GM12878 (cell line): Measurements from ENCODE around the gene INPP1. TPM values are rescaled to one million over a fixed set of nuclear protein-coding genes. Genes with fewer than 3 reads are reported as not detected.
A peak's percentile ranks its signal among the peaks of the same experiment; 100 is the strongest.

ENCODE experiments used
- ATAC-seq: fragments of 200-7000 bp; cut with Tn5 transposase; 3 replicates; pipeline ENCODE4 v1.9.1; 2020; ENCODE audit warnings: mild to moderate bottlenecking, moderate library complexity
- BruUV-seq: library from RNA; stranded (reverse); fragments of 400-500 nt; replicated peaks from 2 replicates; lab custom pipeline; 2021; lab: Mats Ljungman, UMichigan
- CTCF ChIA-PET: fragments of 300-600 bp; sonication (Branson Sonifier 250); formaldehyde crosslinking; extraction: SDS; loops from one replicate; lab custom pipeline; 2021; ENCODE audit warnings: inconsistent platforms; lab: Yijun Ruan, JAX
- POLR2A ChIA-PET: fragments of 350-600 bp; formaldehyde crosslinking; extraction: SDS; loops from one replicate; lab custom pipeline; 2021; ENCODE audit warnings: inconsistent platforms; lab: Charles Lee
- RAD21 ChIA-PET: fragments of 300-600 bp; sonication (Branson Sonifier 250); formaldehyde crosslinking; loops from one replicate; lab custom pipeline; 2023; ENCODE audit warnings: antibody characterized with exemption; ENCODE audit not compliant: unreplicated experiment; lab: Charles Lee
- SMC1A ChIA-PET: fragments of 300-600 bp; sonication (Branson Sonifier 250); formaldehyde crosslinking; loops from one replicate; lab custom pipeline; 2023; ENCODE audit not compliant: unreplicated experiment, uncharacterized antibody; lab: Charles Lee
- DNase-seq: peaks from one replicate; pipeline ENCODE4 v3.0.0-alpha.2; 2011; ENCODE audit warnings: low read depth, low spot score
- FAIRE-seq: peaks from 3 replicates; lab custom pipeline; 2011; peaks lifted over from hg19 to GRCh38; lab: Jason Lieb, UNC
- H2AFZ ChIP-seq: 2 replicates; pipeline ENCODE4 v1.6.0; 2011; ENCODE audit warnings: low read depth, low read length, control low read depth; ENCODE audit not compliant: control insufficient read depth
- H3K27ac ChIP-seq: 2 replicates; pipeline ENCODE4 v1.5.1; 2011; ENCODE audit warnings: control low read depth; ENCODE audit not compliant: control insufficient read depth, insufficient read depth
- H3K27me3 ChIP-seq, 2 experiments: replicated peaks in 1 of 2; 2 replicates each; pipeline versions ENCODE4 v1.6.0 to v1.6.1; 2011; ENCODE audit warnings: low read length in 1 of 2; ENCODE audit not compliant: control insufficient read depth in 2 of 2, insufficient read depth in 2 of 2
- H3K36me3 ChIP-seq, 2 experiments: 2 replicates each; pipeline ENCODE4 v1.5.1; 2011; ENCODE audit warnings: low read length in 1 of 2; ENCODE audit not compliant: control insufficient read depth in 2 of 2, insufficient read depth in 2 of 2
- H3K4me1 ChIP-seq: 2 replicates; pipeline ENCODE4 v1.6.1; 2011; ENCODE audit warnings: mild to moderate bottlenecking, low read length, moderate library complexity, mixed read lengths; ENCODE audit not compliant: control insufficient read depth, insufficient read depth
- H3K4me2 ChIP-seq: 2 replicates; pipeline ENCODE4 v1.6.0; 2011; ENCODE audit warnings: control low read depth; ENCODE audit not compliant: control insufficient read depth, insufficient read depth
- H3K4me3 ChIP-seq: fragments of 200-600 bp; sonication (generic); 2 replicates; pipeline ENCODE4 v1.5.1; 2016
- H3K79me2 ChIP-seq: 2 replicates; pipeline ENCODE4 v1.6.0; 2011; ENCODE audit warnings: low read length; ENCODE audit not compliant: control insufficient read depth, insufficient read depth
- H3K9ac ChIP-seq: 2 replicates; pipeline ENCODE4 v1.8.0; 2011; ENCODE audit warnings: low read length, control low read depth, mixed read lengths; ENCODE audit not compliant: control insufficient read depth, insufficient read depth
- H3K9me3 ChIP-seq: replicated peaks from 3 replicates; pipeline ENCODE4 v1.5.1; 2011; ENCODE audit warnings: mild to moderate bottlenecking, low read length; ENCODE audit not compliant: control insufficient read depth, insufficient read depth
- H4K20me1 ChIP-seq: 2 replicates; pipeline ENCODE4 v1.6.0; 2011; ENCODE audit not compliant: control insufficient read depth, insufficient read depth
- HDAC6 ChIP-seq: fragments of 200-600 bp; sonication (generic); IDR thresholded peaks from one replicate; pipeline ENCODE4 v1.8.0; 2017; ENCODE audit warnings: antibody characterized with exemption; ENCODE audit not compliant: unreplicated experiment
- POLR2AphosphoS5 ChIP-seq: IDR thresholded peaks from 2 replicates; pipeline ENCODE4 v1.6.1; 2011; ENCODE audit warnings: mild to moderate bottlenecking, low read length, inconsistent platforms
- RAD21 ChIP-seq: IDR thresholded peaks from 2 replicates; pipeline ENCODE4 v1.6.1; 2011; ENCODE audit warnings: mild to moderate bottlenecking, low read depth, low read length, moderate library complexity; ENCODE audit not compliant: insufficient read depth
- SUPT20H ChIP-seq: IDR thresholded peaks from 2 replicates; pipeline ENCODE4 v1.6.1; 2011; ENCODE audit warnings: low read depth, mild to moderate bottlenecking, low read length, moderate library complexity, borderline replicate concordance; ENCODE audit not compliant: control insufficient read depth
- ZNF622 ChIP-seq: fragments of 450-650 bp; IDR thresholded peaks from 2 replicates; pipeline ENCODE4 v1.6.1; 2017; ENCODE audit warnings: mild to moderate bottlenecking, inconsistent platforms
- WGBS: methylation state at CpG from one replicate; pipeline ENCODE4 v1.1.6; 2016; ENCODE audit warnings: low lambda C conversion rate; ENCODE audit not compliant: insufficient replicate concordance, insufficient coverage; ENCODE audit errors: missing lambda C conversion rate; 5-methylcytosine and 5-hydroxymethylcytosine counted together
- in situ Hi-C: fragments of 300-500 bp; cut with MboI; formaldehyde crosslinking; loops from 9 replicates; pipeline ENCODE4 v1.14.3; 2018; ENCODE audit warnings: mixed read lengths
- intact Hi-C: fragments of 100-400 bp; cut with micrococcal nuclease; formaldehyde crosslinking; loops from one replicate; pipeline ENCODE4 v1.14.2; 2022; ENCODE audit not compliant: unreplicated experiment
- polyA plus RNA-seq, 11 experiments: library from polyadenylated mRNA; depleted of rRNA in 4 of 11; unstranded in 6 of 11; stranded (reverse) in 5 of 11; fragments of >200 nt; fragmentation: Nextera tagmentation in 4 of 11; fragmentation: Illumina TruSeq in 1 of 11; extraction: Ambion mirVana in 4 of 11; extraction: Trizol in 1 of 11; gene quantifications; 1 replicate in 1 of 11; 2 replicates in 10 of 11; pipeline versions ENCODE4 v1.2.1 to v1.2.3, GENCODE V29; 2011 to 2016; ENCODE audit warnings: inconsistent platforms in 2 of 11, missing spikeins in 2 of 11, low read depth in 1 of 11
- total RNA-seq, 4 experiments: library from RNA; depleted of rRNA in 3 of 4; stranded (reverse); fragments of >200 nt in 3 of 4; fragmentation: Illumina TruSeq in 1 of 4; extraction: Trizol in 1 of 4; gene quantifications; 2 replicates each; pipeline versions ENCODE4 v1.2.1 to v1.2.3, GENCODE V29; 2013 to 2021
- TF ChIP-seq, protein P1 (sequence below): IDR thresholded peaks from 2 replicates; pipeline ENCODE4 v1.6.1; 2012; ENCODE audit warnings: low read depth, low read length, improper control_type of control experiment
- TF ChIP-seq, protein P2 (sequence below): fragments of 450-650 bp; formaldehyde crosslinking; IDR thresholded peaks from 2 replicates; pipeline ENCODE4 v1.4.0; 2022; ENCODE audit warnings: mild to moderate bottlenecking, moderate library complexity

Gene INPP1
- total and polyA plus RNA-seq, 10 of the 15 experiments (the other 5 are each of a cell fraction or from before 2014, with no cell fraction given): 3.3 to 17.9 (median 11.1) TPM

DNA sequence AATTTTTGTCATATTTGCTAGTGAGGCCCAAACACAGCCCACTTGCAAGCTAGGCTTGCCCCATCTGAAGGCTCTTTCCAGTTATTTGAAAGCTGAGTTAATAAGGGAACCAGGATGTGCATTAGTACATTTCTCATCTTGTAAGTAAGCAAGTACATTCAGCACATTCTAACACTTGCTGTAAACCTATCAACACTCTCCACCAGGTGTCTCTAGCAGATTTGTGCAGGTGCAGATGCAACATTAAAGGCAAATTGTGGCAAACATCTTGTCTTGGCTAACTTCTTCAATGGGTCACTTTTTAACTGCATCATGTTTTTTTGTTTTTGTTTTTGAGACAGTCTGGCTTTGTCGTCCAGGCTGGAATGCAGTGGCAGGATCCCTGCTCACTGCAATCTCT is 39.5 kb downstream of the INPP1 start (continued):
- TF ChIP-seq, protein P1, sequence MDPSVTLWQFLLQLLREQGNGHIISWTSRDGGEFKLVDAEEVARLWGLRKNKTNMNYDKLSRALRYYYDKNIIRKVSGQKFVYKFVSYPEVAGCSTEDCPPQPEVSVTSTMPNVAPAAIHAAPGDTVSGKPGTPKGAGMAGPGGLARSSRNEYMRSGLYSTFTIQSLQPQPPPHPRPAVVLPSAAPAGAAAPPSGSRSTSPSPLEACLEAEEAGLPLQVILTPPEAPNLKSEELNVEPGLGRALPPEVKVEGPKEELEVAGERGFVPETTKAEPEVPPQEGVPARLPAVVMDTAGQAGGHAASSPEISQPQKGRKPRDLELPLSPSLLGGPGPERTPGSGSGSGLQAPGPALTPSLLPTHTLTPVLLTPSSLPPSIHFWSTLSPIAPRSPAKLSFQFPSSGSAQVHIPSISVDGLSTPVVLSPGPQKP: no peak
- TF ChIP-seq POLR2AphosphoS5 (no peak), RAD21 (peak; percentile 98)

DNA sequence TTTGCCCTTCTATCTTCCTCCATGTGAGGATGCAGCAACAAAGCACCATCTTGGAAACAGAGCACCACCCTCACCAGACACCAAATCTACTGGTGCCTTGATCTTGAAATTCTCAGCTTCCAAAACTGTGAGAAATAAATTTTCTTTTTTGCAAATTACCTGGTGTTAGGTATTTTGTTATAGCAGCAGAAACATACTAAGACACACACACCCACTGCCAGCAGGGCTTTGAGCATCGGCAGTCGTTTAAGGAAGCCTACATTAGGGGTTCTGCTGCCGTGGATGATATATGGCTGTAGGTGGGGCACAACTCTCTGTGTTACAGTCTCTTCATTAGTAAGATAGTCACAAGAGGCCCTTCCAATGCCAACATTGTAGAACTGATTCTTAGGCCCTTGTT is 44.0 kb downstream of the INPP1 start:
- TF ChIP-seq ZNF622: no peak
- no peak for TF ChIP-seq HDAC6
- TF ChIP-seq SUPT20H: no peak
- TF ChIP-seq, protein P2, sequence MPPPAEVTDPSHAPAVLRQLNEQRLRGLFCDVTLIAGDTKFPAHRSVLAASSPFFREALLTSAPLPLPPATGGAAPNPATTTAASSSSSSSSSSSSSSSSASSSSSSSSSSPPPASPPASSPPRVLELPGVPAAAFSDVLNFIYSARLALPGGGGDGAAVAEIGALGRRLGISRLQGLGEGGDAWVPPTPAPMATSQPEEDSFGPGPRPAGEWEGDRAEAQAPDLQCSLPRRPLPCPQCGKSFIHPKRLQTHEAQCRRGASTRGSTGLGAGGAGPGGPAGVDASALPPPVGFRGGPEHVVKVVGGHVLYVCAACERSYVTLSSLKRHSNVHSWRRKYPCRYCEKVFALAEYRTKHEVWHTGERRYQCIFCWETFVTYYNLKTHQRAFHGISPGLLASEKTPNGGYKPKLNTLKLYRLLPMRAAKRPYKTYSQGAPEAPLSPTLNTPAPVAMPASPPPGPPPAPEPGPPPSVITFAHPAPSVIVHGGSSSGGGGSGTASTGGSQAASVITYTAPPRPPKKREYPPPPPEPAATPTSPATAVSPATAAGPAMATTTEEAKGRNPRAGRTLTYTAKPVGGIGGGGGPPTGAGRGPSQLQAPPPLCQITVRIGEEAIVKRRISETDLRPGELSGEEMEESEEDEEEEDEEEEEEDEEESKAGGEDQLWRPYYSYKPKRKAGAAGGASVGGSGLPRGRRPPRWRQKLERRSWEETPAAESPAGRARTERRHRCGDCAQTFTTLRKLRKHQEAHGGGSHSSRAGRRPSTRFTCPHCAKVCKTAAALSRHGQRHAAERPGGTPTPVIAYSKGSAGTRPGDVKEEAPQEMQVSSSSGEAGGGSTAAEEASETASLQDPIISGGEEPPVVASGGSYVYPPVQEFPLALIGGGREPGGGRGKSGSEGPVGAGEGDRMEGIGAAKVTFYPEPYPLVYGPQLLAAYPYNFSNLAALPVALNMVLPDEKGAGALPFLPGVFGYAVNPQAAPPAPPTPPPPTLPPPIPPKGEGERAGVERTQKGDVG (CRISPR knock-in tag): no peak
- Histone ChIP-seq H2AFZ (no peak overlapping the region), H3K4me3 (no peak overlapping the region), H3K27me3 (no peaks in the 10 kb centered on the region), H4K20me1 (no peaks in the 10 kb centered on the region), H3K4me2 (no peak overlapping the region), H3K9me3 (no peaks in the 10 kb centered on the region), H3K79me2 (no peaks in the 10 kb centered on the region), H3K9ac (no peak overlapping the region), H3K36me3 (no peaks in the 10 kb centered on the region), H3K4me1 (no peaks in the 10 kb centered on the region), H3K27ac (no peak overlapping the region)
- no peak for ATAC-seq
- no TSS peak for BruUV-seq
- intact Hi-C loops: no loop called here
- ChIA-PET POLR2A (no interaction called here), SMC1A (interaction anchor here (0.8 to 1.1 kb wide), 3 partner anchors 113 to 294 kb away, joined by 3 read pairs; no protein-coding TSS in a partner anchor), RAD21 (no interaction called here), CTCF (no interaction called here)
- FAIRE-seq: no peak
- in situ Hi-C loops: loop anchor here (5.0 kb wide), 1 partner anchor 120 kb away; no protein-coding TSS in a partner anchor
- no peak for DNase-seq
- WGBS: 82% methylated on average over 3 of the region's 3 CpGs
